Epithelial cell of proximal tubule (primary cell): Measurements from ENCODE around the gene ZNF732. TPM values are rescaled to one million over a fixed set of nuclear protein-coding genes. Genes with fewer than 3 reads are reported as not detected.

ENCODE experiments used
- DNase-seq: peaks from one replicate; pipeline ENCODE4 v3.0.0-alpha.2; 2011; ENCODE audit warnings: low read depth
- H3K4me3 ChIP-seq: 2 replicates; pipeline ENCODE4 v1.5.1; 2011; ENCODE audit warnings: low read depth, mild to moderate bottlenecking, low read length
- CTCF ChIP-seq: conservative IDR thresholded peaks from 2 replicates; pipeline ENCODE4 v1.5.1; 2012; ENCODE audit warnings: low read depth, mild to moderate bottlenecking, low read length
- total RNA-seq: library from RNA; depleted of rRNA; stranded (reverse); fragments of >200 nt; gene quantifications from 2 replicates; pipeline ENCODE4 v1.2.3, GENCODE V29; 2015

The ZNF732 gene
- total RNA-seq, 1 donor from 2014 or later: 2.4 TPM

- no peak for DNase-seq
These were observed 71.1 kb downstream of the ZNF732 start for GRCh38 chr4:234178-234577.

DNA sequence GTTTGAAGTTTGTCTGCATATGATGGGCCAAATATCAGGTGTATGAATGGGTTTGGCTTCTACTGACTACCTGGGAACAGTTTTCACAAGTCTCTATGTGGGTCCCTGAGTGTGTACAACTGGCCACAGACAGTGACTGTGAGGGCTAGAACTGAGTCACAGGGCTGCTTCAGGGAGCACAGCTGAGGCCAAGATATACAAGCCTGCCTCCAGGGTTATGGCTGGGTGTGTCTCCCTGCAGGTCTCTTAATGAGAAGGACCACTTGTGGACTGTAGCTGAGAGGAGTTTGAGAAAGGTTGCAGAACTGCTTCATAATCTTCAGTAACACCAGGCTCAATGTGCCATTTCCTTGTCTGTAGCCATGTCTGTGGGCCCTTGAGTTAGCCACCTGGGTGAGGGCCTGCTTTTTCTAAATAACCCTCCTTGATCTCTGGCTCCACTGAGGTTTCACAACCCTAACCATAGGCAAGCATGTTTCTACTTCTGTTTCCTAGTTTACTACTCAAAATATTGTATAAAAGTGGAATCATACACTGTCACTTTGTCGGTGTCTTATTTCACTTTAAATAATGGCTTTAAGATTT lies 81.3 kb downstream of the ZNF732 start:
- no peak for DNase-seq
- H3K4me3 ChIP-seq: no peak overlapping the region
- no peak for TF ChIP-seq CTCF

More at GRCh38 chr4:234178-234577, 71.1 kb downstream of the ZNF732 start:
- TF ChIP-seq CTCF: no peak
- no peak overlapping the region for H3K4me3 ChIP-seq

Other genes with a start within 250 kb of the ZNF732 start
- 4.2 and 6.9 TPM in 2 replicates for gene ZNF718, start 181.0 kb downstream of the ZNF732 start, total RNA-seq
- 4.6 and 5.2 TPM in 2 replicates for gene ZNF141, start 32.3 kb upstream of the ZNF732 start, total RNA-seq
- gene ZNF721, start 193.7 kb upstream of the ZNF732 start, total RNA-seq: 10.3 and 18.5 TPM in 2 replicates
- gene PIGG, start 193.7 kb upstream of the ZNF732 start, total RNA-seq: 32.3 and 38.6 TPM in 2 replicates